Type B pancreatic cell (in vitro differentiated cells): ENCODE measurements around the gene CCDC28A. TPM values are rescaled to one million over a fixed set of nuclear protein-coding genes. Genes with fewer than 3 reads are reported as not detected.

Source experiments
- DNase-seq: peaks from one replicate; pipeline ENCODE4 v3.0.0; 2021; ENCODE audit warnings: mixed read lengths; ENCODE audit not compliant: unreplicated experiment; ENCODE audit errors: extremely low spot score
- H3K27ac Mint-ChIP-seq: 2 replicates; pipeline ENCODE4 v1.8.0; 2021; ENCODE audit warnings: mild to moderate bottlenecking, mixed read lengths
- H3K27me3 Mint-ChIP-seq: 2 replicates; pipeline ENCODE4 v1.8.0; 2021; ENCODE audit warnings: mixed read lengths
- H3K36me3 Mint-ChIP-seq: 2 replicates; pipeline ENCODE4 v1.8.0; 2021; ENCODE audit warnings: mixed read lengths
- H3K4me1 Mint-ChIP-seq: one replicate; pipeline ENCODE4 v1.8.0; 2021; ENCODE audit warnings: mixed read lengths; ENCODE audit not compliant: unreplicated experiment
- H3K4me3 Mint-ChIP-seq: 2 replicates; pipeline ENCODE4 v1.8.0; 2021; ENCODE audit warnings: mild to moderate bottlenecking, mixed read lengths
- H3K9me3 Mint-ChIP-seq: 2 replicates; pipeline ENCODE4 v1.8.0; 2021; ENCODE audit warnings: mixed read lengths
- total RNA-seq: library from RNA; stranded (reverse); gene quantifications from 2 replicates; pipeline ENCODE4 v1.2.1, GENCODE V29; 2021; ENCODE audit warnings: low replicate concordance
- TF ChIP-seq, protein P1 (sequence below): fragments of 200-600 bp; sonication (generic); conservative IDR thresholded peaks from 2 replicates; pipeline ENCODE4 v1.5.0; 2021; ENCODE audit warnings: antibody characterized with exemption, mild to moderate bottlenecking

The CCDC28A gene
- total RNA-seq, 1 donor from 2014 or later, result 12.0 TPM

GRCh38 chr6:138837246-138837645 lies 63.7 kb downstream of the CCDC28A start:
- TF ChIP-seq, protein P1, sequence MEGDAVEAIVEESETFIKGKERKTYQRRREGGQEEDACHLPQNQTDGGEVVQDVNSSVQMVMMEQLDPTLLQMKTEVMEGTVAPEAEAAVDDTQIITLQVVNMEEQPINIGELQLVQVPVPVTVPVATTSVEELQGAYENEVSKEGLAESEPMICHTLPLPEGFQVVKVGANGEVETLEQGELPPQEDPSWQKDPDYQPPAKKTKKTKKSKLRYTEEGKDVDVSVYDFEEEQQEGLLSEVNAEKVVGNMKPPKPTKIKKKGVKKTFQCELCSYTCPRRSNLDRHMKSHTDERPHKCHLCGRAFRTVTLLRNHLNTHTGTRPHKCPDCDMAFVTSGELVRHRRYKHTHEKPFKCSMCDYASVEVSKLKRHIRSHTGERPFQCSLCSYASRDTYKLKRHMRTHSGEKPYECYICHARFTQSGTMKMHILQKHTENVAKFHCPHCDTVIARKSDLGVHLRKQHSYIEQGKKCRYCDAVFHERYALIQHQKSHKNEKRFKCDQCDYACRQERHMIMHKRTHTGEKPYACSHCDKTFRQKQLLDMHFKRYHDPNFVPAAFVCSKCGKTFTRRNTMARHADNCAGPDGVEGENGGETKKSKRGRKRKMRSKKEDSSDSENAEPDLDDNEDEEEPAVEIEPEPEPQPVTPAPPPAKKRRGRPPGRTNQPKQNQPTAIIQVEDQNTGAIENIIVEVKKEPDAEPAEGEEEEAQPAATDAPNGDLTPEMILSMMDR, result no peak
- Mint-ChIP-seq H3K4me1 (peaks cover 6% of the 10 kb centered on the region), H3K4me3 (no peak overlapping the region), H3K36me3 (no peaks in the 10 kb centered on the region), H3K27me3 (no peaks in the 10 kb centered on the region), H3K27ac (no peak overlapping the region), H3K9me3 (no peaks in the 10 kb centered on the region)
- no peak for DNase-seq

Other genes with a start within 250 kb of the CCDC28A start
- gene ECT2L, start 22.3 kb downstream of the CCDC28A start, total RNA-seq, result 0.07 and 0.26 TPM in 2 replicates
- gene REPS1, start 214.5 kb downstream of the CCDC28A start, total RNA-seq, result 57.0 and 95.8 TPM in 2 replicates